Forelimb muscle (tissue), 1 donor: ENCODE data around the gene QRFP. TPM values are rescaled to one million over a fixed set of nuclear protein-coding genes. Genes with fewer than 3 reads are reported as not detected.

Experiments used
- DNase-seq: peaks from one replicate; pipeline ENCODE4 v3.0.0-alpha.2; 2013; ENCODE audit warnings: low read depth
- polyA plus RNA-seq: library from polyadenylated mRNA; unstranded; fragments of 120-200 nt; gene quantifications from one replicate; pipeline ENCODE4 v1.2.1, GENCODE V29; 2013; ENCODE audit not compliant: insufficient read length

Gene QRFP
- polyA plus RNA-seq, 1 donor = 0.33 TPM

- DNase-seq = no peak
Measured at GRCh38 chr9:130904070-130905044, 7.7 kb upstream of the QRFP start.

- no peak for DNase-seq
Measured at GRCh38 chr9:130903194-130904069, 6.8 kb upstream of the QRFP start.

- DNase-seq = no peak
Measured at GRCh38 chr9:130902204-130903185, 5.9 kb upstream of the QRFP start.

- no peak for DNase-seq
Measured at GRCh38 chr9:130901498-130902203, 5.0 kb upstream of the QRFP start.

GRCh38 chr9:130900701-130901497, 4.3 kb upstream of the QRFP start:
- no peak for DNase-seq

GRCh38 chr9:130899051-130899748, 2.6 kb upstream of the QRFP start:
- no peak for DNase-seq

GRCh38 chr9:130898552-130898852, 1.9 kb upstream of the QRFP start:
- DNase-seq = no peak

GRCh38 chr9:130897848-130898551, 1.4 kb upstream of the QRFP start:
- no peak for DNase-seq

- no peak for DNase-seq
Measured at GRCh38 chr9:130897105-130897751, 616 bp upstream of the QRFP start.

- DNase-seq = no peak
Measured at GRCh38 chr9:130895481-130896232, 955 bp downstream of the QRFP start.

- DNase-seq = no peak
Measured at GRCh38 chr9:130895038-130895437, 1.6 kb downstream of the QRFP start.

- no peak for DNase-seq
Measured at GRCh38 chr9:130894546-130894945, 2.1 kb downstream of the QRFP start.

GRCh38 chr9:130893341-130894101, 3.1 kb downstream of the QRFP start:
- no peak for DNase-seq

GRCh38 chr9:130892477-130893304, 3.9 kb downstream of the QRFP start:
- DNase-seq = no peak

- no peak for DNase-seq
Measured at GRCh38 chr9:130891688-130892476, 4.7 kb downstream of the QRFP start.
